Panc1 (cell line): ENCODE data around the gene NUPR1. TPM values are rescaled to one million over a fixed set of nuclear protein-coding genes. Genes with fewer than 3 reads are reported as not detected.
"Not testable (repeated sequence)": the region's sequence is repeated elsewhere in the genome, so short reads cannot be mapped to it uniquely, and the experiment has no call there.

ENCODE experiments used
- ATAC-seq: fragments of 200-7000 bp; cut with Tn5 transposase; 2 replicates; pipeline ENCODE4 v1.9.1; 2020; ENCODE audit warnings: mild to moderate bottlenecking, moderate library complexity
- BruUV-seq: library from RNA; stranded (reverse); fragments of 400-500 nt; replicated peaks from 2 replicates; lab custom pipeline; 2021; lab: Mats Ljungman, UMichigan
- CTCF ChIA-PET: fragments of 300-600 bp; sonication (Branson Sonifier 250); formaldehyde crosslinking; loops from one replicate; lab custom pipeline; 2022; ENCODE audit warnings: antibody characterized with exemption; lab: Charles Lee
- POLR2A ChIA-PET: fragments of 300-600 bp; sonication (Branson Sonifier 250); formaldehyde crosslinking; loops from one replicate; lab custom pipeline; 2022; ENCODE audit warnings: antibody characterized with exemption; lab: Charles Lee
- DNase-seq: peaks from one replicate; pipeline ENCODE4 v3.0.0-alpha.2; 2010; ENCODE audit warnings: low read depth, low spot score
- H3K27ac ChIP-seq: 2 replicates; pipeline ENCODE4 v1.5.1; 2011; ENCODE audit warnings: mild to moderate bottlenecking, low read length, inconsistent platforms
- H3K27me3 ChIP-seq: fragments of 200-500 bp; sonication (Bioruptor generic); 2 replicates; pipeline ENCODE4 v1.6.0; 2014; ENCODE audit warnings: low read length, inconsistent platforms; ENCODE audit not compliant: control insufficient read depth, insufficient read depth
- H3K36me3 ChIP-seq: fragments of 200-500 bp; sonication (Bioruptor generic); 2 replicates; pipeline ENCODE4 v1.5.1; 2014; ENCODE audit warnings: inconsistent platforms, mild to moderate bottlenecking, low read length, moderate library complexity; ENCODE audit not compliant: control insufficient read depth, insufficient read depth
- H3K4me1 ChIP-seq: 2 replicates; pipeline ENCODE4 v1.5.1; 2011; ENCODE audit warnings: inconsistent platforms, mild to moderate bottlenecking, low read length, moderate library complexity; ENCODE audit not compliant: control insufficient read depth, insufficient read depth
- H3K4me3 ChIP-seq, 2 experiments: 2 replicates each; pipeline ENCODE4 v1.5.1; 2011 to 2012; ENCODE audit warnings: low read depth in 2 of 2, low read length in 2 of 2, mild to moderate bottlenecking in 2 of 2, inconsistent platforms in 1 of 2, moderate library complexity in 1 of 2
- H3K9me3 ChIP-seq: fragments of 200-500 bp; sonication (Bioruptor generic); 2 replicates; pipeline ENCODE4 v1.5.1; 2014; ENCODE audit warnings: low read depth, mild to moderate bottlenecking, inconsistent platforms, low read length, moderate library complexity; ENCODE audit not compliant: control insufficient read depth, insufficient read depth
- CTCF ChIP-seq: fragments of 450-650 bp; IDR thresholded peaks from 2 replicates; pipeline ENCODE4 v1.5.1; 2017; ENCODE audit warnings: mild to moderate bottlenecking
- POLR2AphosphoS5 ChIP-seq: IDR thresholded peaks from 2 replicates; pipeline ENCODE4 v1.6.1; 2012; ENCODE audit warnings: mild to moderate bottlenecking, low read depth, low read length, moderate library complexity
- REST ChIP-seq, 2 experiments: IDR thresholded peaks; 2 replicates each; pipeline ENCODE4 v1.6.1; 2011 to 2012; ENCODE audit warnings: low read depth in 2 of 2, control low read depth in 1 of 2, low read length in 1 of 2, mild to moderate bottlenecking in 1 of 2, moderate library complexity in 1 of 2; ENCODE audit not compliant: insufficient read depth in 1 of 2
- SIN3A ChIP-seq: IDR thresholded peaks from 2 replicates; pipeline ENCODE4 v1.6.1; 2012; ENCODE audit warnings: low read depth, mild to moderate bottlenecking, low read length, moderate library complexity, borderline replicate concordance; ENCODE audit not compliant: insufficient read depth
- TCF7L2 ChIP-seq: IDR thresholded peaks from 2 replicates; pipeline ENCODE4 v1.6.1; 2011; ENCODE audit warnings: mild to moderate bottlenecking, low read depth, low read length, inconsistent platforms
- in situ Hi-C: cut with HindIII; loops from 2 replicates; pipeline ENCODE4 v1.10.0; 2016; ENCODE audit warnings: low sequenced_read_pairs, low pct_unique_long_range_greater_than_20kb
- intact Hi-C: fragments of 100-400 bp; cut with micrococcal nuclease; formaldehyde crosslinking; loops from one replicate; pipeline ENCODE4 v1.10.0; 2022; ENCODE audit not compliant: unreplicated experiment
- total RNA-seq: library from RNA; stranded (reverse); gene quantifications from one replicate; pipeline ENCODE4 v1.2.1, GENCODE V29; 2021; ENCODE audit not compliant: unreplicated experiment

Gene NUPR1
- total RNA-seq, 1 experiment from 2014 or later, result 79.7 TPM

- peak; percentile 69 for ATAC-seq
- CTCF ChIA-PET, result no interaction called here
- in situ Hi-C loops, result no loop called here
Measured at GRCh38 chr16:28491230-28491969, 47.4 kb downstream of the NUPR1 start.

GRCh38 chr16:28486266-28486665 is 52.5 kb downstream of the NUPR1 start:
- no peak for TF ChIP-seq POLR2AphosphoS5
- TF ChIP-seq TCF7L2, result no peak
- TF ChIP-seq CTCF, result no peak
- TF ChIP-seq REST (IDR thresholded peaks at IDR 0.05; ENCODE audit: insufficient read depth in 1 of 2, low read depth in 2 of 2, low read length in 1 of 2), result no peak
- TF ChIP-seq SIN3A, result no peak
- in situ Hi-C loops, result no loop called here
- BruUV-seq, result no TSS peak
- Histone ChIP-seq H3K27me3 (no peaks in the 10 kb centered on the region), H3K27ac (no peak overlapping the region), H3K4me1 (peaks cover 4% of the 10 kb centered on the region), H3K9me3 (no peaks in the 10 kb centered on the region), H3K36me3 (no peaks in the 10 kb centered on the region; the same call in 1 of the 2 replicates), H3K4me3 (no peak overlapping the region)
- ATAC-seq (no peak), DNase-seq (no peak)
- ChIA-PET CTCF (no interaction called here), POLR2A (no interaction called here)
- intact Hi-C loops, result no loop called here

More at GRCh38 chr16:28491230-28491969, 47.4 kb downstream of the NUPR1 start:
- intact Hi-C loops, result no loop called here
- no peaks in the 10 kb centered on the region; the same call in 1 of the 2 replicates for H3K36me3 ChIP-seq
- H3K27me3 ChIP-seq, result no peaks in the 10 kb centered on the region
- H3K27ac ChIP-seq, result peak overlapping the region; percentile 95
- H3K4me1 ChIP-seq, result peaks cover 4% of the 10 kb centered on the region
- H3K9me3 ChIP-seq, result no peaks in the 10 kb centered on the region
- no peak for TF ChIP-seq POLR2AphosphoS5
- POLR2A ChIA-PET, result interaction anchor here (0.6 kb wide), 1 partner anchor 14 kb away, joined by 8 read pairs; no protein-coding TSS in a partner anchor
- peak overlapping the region; percentile 93 to 97 for H3K4me3 ChIP-seq
- DNase-seq, result no peak
- no TSS peak for BruUV-seq

- POLR2A ChIA-PET, H3K4me1 ChIP-seq, in situ Hi-C loops, CTCF ChIA-PET, H3K27me3 ChIP-seq, H3K9me3 ChIP-seq, ATAC-seq, H3K27ac ChIP-seq, BruUV-seq, DNase-seq, H3K4me3 ChIP-seq, H3K36me3 ChIP-seq, intact Hi-C loops: not testable (repeated sequence)
Measured at GRCh38 chr16:28483361-28483760, 55.4 kb downstream of the NUPR1 start.

Other genes starting within 250 kb of the NUPR1 start
- 2.4 TPM for gene SBK1, start 246.4 kb downstream of the NUPR1 start, total RNA-seq
- 1.3 TPM for gene NPIPB6, start 175.5 kb downstream of the NUPR1 start, total RNA-seq
- 64.2 TPM for gene EIF3CL, start 135.1 kb downstream of the NUPR1 start, total RNA-seq
- gene NPIPB7, start 66.6 kb downstream of the NUPR1 start, total RNA-seq, result 0.18 TPM
- 60.9 TPM for gene CLN3, start 46.9 kb downstream of the NUPR1 start, total RNA-seq
- gene APOBR, start 44.3 kb downstream of the NUPR1 start, total RNA-seq, result 0.13 TPM
- gene IL27, start 32.1 kb downstream of the NUPR1 start, total RNA-seq, result not detected
- gene SGF29, start 14.9 kb upstream of the NUPR1 start, total RNA-seq, result 29.5 TPM
- gene SULT1A2, start 58.1 kb upstream of the NUPR1 start, total RNA-seq, result not detected
- gene SULT1A1, start 71.1 kb upstream of the NUPR1 start, total RNA-seq, result 1.5 TPM
- not detected for gene NPIPB8, start 99.1 kb upstream of the NUPR1 start, total RNA-seq
- gene EIF3C, start 172.5 kb upstream of the NUPR1 start, total RNA-seq, result 526 TPM
- gene NPIPB9, start 212.8 kb upstream of the NUPR1 start, total RNA-seq, result 0.90 TPM